HuH-7.5 (cell line): ENCODE measurements around the gene TENT4B.

Source experiments
- DNase-seq: peaks from one replicate; pipeline ENCODE4 v3.0.0; 2011; ENCODE audit warnings: low spot score

TENT4B gene

DNA sequence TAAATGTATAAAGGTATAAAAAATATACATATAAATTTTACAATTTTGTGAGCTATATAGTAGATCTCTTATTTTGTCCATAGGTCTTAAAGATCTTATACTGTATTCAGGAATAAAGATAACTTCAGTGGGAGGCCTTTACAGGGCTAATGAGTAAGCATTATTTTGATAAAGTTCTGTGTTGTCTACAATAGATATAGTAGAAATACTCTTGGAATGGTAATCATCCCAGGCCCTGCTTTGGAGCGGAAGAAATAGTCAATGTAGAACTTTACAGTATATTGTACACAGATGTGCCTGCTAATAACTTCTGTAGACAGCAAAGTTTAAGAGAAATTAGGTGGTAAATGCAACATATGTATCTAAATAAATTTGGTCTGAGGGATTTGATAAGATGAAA is 42.6 kb downstream of the TENT4B start:
- no peak for DNase-seq

DNA sequence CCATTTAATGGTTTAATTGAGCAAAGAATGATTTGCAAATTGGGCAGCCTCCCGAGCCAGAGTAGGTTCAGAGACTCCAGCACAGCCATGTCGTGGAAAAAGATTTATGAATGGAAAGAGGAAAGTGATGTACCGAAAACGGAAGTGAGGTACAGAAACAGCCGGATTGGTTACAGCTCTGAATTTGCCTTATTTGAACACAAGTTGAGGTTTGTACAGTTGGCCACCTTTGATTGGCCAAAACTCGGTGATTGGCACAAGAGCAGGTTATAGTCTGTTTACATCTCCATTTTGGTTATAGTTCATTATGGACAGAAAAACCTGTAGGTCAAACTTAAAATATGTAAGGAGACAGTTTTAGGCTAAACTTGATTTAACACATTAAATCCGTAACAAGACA is 44.5 kb downstream of the TENT4B start:
- no peak for DNase-seq

DNA sequence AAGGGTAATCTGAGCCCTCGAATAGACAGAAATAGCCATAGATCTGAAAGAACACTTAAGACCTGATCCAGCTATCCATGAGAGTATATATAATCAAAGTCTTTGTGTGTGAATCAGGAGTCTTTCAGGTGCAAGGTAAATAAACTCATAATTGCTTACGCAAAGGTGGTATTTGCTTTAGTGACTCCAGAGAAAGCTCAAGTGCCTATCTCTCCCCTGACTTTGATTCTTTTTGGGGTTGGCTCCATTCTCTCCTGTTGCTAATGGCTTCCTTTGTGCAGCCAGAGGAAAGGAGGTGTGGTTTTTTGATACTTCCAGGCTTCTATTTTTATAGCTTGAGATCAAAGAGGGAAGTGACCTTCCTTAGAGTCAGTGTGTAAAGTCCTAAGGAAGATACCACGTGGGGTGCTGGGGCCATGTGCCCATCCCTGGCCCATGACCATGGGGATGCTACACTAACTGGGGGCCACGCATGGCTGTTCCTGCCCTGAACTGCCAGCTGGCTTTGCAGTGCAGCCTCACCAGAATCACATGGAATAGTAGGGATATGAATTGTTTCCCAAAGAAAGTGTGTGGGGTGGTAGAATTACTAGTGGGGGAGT is 45.8 kb downstream of the TENT4B start:
- DNase-seq, result no peak

- no peak for DNase-seq
Measured at GRCh38 chr16:50201787-50202186, 48.7 kb downstream of the TENT4B start.

- no peak for DNase-seq
Measured at GRCh38 chr16:50202926-50203624, 50.0 kb downstream of the TENT4B start.

DNA sequence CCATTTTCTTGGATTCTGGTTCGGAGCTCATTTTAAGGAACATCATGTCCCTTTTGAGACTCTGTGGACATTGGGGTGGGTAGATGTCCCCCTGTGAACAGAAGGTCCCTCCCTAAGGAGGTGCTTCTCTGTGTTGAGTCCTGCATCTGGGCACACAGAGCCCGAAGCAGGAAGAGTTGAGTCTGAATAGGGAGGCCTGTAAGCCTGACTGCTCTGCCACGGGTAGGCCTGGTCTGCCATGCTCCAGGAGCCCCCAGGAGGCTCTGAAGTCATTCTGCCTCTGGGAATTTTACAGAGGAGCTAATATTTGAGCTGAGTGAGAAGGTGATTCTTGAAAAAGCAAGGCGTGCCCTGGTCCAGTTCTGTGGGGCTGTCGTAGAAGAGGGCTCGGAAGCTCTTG is 50.6 kb downstream of the TENT4B start:
- DNase-seq, result no peak

DNA sequence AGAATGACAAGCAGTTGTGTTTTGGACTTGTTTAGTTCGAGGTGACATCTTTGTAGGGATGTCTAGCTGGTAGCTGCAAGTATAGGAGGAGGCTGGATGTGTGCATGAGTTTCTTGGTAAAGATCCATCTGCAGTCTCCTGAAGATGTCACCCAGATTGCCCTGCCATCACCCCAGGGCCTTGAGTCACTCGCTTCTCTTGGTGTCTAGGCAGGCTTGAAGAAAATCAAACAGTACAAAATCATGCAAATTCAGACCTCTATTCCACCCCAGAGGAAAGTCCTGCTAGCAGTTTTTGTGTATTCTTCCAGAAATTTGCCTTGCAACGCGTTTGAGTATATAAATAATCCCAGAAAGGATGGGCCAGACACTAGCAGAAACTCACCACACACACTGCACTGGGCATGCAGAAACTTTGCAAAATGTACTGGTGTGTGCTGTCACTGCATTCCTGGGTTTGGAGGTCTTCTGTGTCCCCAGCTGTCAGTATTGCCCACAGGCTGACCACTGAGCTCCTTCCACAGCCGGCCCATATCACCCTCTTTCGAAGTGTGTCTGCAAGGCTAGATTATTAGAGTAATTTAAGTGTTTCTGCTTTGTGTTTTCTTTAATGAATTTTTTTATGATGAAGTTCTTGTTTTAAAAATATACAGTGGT is 51.5 kb downstream of the TENT4B start:
- no peak for DNase-seq

GRCh38 chr16:50207652-50208051 is 54.5 kb downstream of the TENT4B start:
- no peak for DNase-seq

DNA sequence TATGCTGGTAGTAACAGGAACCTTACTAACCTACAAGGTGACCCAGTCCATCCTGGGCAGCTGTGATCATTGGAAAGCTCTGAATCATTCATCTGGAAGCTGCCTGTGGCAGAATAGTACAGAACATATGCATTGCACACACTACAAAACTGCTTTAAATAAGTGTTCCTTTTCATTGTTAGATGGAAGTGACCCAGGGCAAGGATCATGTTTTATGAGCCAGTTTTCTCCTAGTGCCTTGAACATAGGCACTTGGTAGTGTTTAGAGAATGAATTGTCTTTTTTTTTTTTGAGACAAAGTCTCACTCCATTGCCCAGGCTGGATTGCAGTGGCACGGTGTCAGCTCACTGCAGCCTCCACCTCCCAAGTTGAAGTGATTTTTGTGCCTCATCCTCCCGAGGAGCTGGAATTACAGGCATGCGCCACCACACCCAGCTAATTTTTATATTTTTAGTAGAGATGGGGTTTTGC is 55.4 kb downstream of the TENT4B start:
- DNase-seq, result no peak

DNA sequence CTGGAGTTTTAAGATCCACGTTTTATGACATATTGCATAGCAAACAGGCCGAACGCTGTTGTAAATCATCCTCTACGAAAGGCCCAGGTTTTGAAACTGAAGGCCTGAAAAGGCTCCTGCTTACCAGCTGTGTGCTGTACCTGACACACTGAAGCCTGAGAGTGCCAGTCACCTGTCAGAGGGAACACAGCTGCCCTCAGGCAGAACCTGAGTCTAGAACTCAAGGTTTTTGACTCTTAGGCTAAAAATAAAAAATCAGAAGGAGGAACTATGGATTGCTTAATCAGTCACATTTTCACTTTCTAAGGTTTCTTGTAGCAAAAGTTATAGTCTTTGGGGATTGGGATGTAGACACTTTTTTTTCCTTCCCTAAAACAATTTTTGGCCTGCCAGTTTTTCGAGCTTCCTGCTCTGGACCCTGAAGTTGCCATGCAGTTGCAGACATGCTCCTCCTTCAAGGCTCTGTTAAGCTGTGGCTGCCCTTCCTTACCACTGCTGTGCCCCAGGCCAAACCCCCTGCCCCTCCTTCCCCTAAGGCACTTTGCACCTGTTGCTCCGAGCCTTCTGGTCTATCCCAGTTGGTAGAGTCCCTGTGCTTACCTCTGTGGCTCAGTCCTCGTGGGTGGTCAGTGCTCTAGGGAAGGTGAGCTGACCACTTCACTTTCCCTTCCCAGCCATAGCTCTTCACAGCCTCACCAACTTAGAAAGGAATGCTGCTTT is 56.6 kb downstream of the TENT4B start:
- DNase-seq, result no peak

- peak; percentile 11 for DNase-seq
Measured at GRCh38 chr16:50210266-50211038, 57.3 kb downstream of the TENT4B start.

- no peak for DNase-seq
Measured at GRCh38 chr16:50213939-50214519, 60.9 kb downstream of the TENT4B start.

DNA sequence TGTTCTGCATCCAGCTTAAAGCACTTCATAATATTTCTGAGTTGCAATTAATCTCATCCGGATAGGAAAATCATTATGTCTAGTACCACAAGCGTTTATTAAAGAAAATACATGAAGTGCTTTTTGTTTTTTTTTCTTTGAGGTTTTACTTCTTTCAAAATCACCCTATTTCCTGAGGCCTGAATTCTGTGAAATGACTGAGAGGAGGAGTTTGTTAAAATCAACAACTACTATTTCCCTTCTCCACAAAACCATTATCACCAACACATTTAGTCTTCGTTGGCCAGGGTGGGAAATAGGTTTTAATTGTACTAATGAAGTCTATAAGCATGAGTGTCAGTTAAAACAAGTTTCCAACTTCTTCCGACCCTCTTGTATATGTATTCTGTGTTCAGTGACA is 62.6 kb downstream of the TENT4B start:
- no peak for DNase-seq

- DNase-seq, result no peak
Measured at GRCh38 chr16:50216231-50216630, 63.1 kb downstream of the TENT4B start.

DNA sequence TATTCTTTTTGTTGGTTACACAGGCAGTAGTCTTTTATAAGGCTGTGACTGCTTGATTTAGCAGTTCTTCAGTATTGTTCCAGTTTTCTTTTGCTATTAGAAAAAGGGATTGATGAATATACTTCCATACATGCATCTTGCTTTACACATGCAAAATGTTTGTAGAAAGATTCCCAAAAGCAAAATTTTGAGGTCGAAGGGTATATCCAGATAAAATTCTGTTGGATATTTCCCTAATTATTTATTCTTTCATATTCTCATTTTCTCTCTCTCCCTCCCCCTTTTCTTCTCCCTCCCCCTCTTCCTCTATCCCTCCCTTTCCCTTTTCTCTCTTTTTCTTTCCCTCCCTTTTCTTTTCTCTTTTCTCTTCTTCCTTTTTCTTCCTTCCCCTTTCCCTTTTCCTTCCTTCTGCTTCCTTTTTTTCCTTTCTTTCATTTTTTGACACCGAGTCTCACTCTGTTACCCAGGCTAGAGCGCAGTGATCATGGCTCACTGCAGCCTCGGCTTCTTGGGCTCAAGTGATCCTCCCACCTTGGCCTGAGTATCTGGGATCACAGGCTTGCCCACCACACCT is 66.4 kb downstream of the TENT4B start:
- DNase-seq, result no peak

DNA sequence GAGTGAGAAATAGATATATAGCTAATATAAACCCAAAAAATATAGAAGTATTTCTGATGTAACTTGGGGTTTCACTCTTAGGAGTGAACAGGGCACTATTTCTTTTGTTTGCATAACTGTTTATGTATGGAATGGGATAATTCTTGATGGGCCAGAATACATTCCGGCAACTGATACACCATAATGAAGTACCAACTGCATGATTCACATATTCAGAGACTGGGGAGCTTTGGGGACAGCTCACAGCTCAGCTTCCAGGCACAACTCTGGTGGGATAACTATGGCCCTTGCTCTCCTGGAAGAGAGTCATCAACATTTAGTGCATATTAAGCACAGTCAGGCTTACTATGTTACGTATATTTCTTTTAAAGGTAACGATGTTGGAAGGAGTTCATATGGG is 71.2 kb downstream of the TENT4B start:
- no peak for DNase-seq

DNA sequence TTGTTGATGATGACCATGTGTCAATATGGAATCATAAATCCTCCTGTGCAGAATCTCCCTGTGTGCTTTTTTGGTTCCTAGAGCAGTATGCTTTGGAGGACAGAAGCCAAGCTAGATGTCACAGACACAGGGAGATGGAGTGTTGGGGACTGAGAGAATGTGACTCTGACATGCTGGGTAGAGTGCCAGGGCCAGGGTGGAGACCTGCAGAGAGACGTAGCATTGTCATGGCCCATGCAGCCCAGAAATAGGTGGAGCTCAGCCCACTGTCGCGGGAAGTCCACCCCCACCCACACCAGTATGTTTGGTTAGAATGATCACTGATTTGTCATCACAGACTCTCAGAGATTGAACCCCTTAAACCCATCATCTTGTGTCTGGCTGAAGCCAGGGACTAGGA is 74.0 kb downstream of the TENT4B start:
- no peak for DNase-seq

GRCh38 chr16:50227665-50228064 is 74.6 kb downstream of the TENT4B start:
- DNase-seq, result no peak

DNA sequence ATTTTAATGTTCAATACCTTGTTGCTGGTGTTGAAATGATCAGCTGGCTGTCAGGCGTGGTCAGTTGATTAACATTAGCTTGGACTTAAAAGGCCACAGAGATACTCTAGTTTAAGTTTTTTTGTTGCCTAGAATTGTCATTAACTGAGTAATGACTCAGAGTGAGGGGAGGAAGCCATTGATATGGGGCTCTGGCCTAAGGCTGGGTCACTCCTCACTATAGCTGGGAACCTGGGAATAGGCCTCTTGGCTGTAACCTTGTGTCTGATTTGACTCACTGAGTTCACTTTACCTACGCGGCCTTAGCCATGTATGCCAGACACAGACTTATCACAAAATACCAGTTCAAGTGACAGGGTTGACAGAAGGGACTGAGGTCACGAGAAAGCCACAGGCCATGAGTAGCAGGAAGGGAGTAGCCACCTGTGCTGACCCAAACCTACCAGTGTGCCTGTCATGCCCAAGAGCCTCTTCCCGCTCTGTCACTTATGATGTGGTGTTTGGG is 75.3 kb downstream of the TENT4B start:
- no peak for DNase-seq

DNA sequence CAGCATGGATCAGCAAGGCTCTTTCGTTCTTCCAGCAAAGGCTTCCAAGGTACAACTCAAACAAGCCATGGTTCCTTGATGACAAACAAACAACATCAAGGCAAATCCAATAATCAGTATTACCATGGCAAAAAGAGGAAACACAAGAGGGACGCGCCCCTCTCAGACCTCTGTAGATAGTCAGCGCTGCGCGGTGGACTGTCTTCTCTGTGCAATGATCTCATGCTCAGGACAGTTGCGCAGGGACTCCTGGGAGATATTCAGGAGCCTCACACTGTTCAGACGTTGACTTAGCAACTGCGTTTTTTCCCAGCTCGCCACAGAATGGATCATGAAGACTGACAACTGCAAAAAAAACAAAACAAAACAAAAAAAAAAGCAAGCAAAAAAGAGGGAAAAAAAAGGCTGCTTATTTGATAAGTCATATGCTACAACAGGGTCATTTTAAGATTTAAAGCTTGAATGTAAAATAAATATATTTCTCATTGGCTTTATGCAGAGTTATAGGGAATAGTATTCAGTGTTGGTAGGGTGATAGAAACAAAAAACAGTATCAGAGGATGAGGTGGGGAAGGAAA is 76.1 kb downstream of the TENT4B start:
- DNase-seq, result no peak
